A549 treated with AZD9567 at 1 μM for 4 hours (cell line): ENCODE measurements around the gene GRPEL1. TPM values are rescaled to one million over a fixed set of nuclear protein-coding genes. Genes with fewer than 3 reads are reported as not detected.

Experiments
- total RNA-seq: library from RNA; stranded (reverse); fragments of 200-300 nt; extraction: Qiagen RNA extraction; gene quantifications from 5 replicates; pipeline ENCODE4 v1.2.3, GENCODE V29; 2022; ENCODE audit not compliant: insufficient read depth

GRPEL1 gene
- 65.0 to 94.8 TPM (median 73.0 TPM) in 5 replicates for total RNA-seq

DNA sequence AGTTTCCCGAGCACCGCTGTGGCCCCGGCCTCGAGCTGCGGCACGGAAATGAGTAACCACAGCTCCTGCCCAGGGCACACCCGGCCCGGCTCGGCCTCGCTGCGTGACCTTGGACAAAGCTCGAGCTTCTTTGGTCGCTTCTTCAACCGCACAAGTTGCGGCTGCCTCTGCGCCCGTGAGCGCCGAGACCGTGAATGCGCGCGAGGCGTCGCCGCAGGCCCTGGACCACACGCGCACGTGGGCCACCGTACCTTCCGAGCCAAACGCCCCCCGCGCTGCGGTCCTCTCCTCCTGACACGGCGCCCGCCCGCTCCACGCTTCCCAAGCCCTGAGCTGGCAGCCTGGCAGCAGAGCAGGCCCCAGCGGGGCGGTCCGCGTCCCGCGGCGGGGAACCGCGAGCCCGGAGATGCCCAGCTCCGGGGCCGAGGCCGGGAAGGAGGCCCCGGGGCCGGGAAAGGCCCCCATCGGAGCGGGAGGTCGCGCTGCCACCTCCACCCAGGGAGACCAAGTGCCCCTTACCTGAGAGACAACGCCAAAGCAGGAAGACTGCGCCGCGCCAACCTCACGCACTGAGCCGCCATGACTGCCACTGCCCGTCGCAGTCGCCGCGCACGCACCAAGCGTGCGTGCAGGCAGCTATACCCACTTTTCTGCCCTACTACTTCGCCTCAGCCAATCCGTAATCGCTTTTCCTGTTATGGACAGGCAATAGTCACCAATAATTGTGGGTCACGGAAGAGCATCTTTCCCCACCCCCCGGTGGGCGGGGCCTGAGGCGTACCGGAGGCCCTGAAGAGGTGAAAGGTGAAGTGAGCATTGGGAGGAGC, at the start of gene GRPEL1:
Gene GRPEL1, minus strand, starts transcription at position 613 of the 827 bp plus-strand sequence. Its CDS starts 32 bp downstream, at position 581.

DNA sequence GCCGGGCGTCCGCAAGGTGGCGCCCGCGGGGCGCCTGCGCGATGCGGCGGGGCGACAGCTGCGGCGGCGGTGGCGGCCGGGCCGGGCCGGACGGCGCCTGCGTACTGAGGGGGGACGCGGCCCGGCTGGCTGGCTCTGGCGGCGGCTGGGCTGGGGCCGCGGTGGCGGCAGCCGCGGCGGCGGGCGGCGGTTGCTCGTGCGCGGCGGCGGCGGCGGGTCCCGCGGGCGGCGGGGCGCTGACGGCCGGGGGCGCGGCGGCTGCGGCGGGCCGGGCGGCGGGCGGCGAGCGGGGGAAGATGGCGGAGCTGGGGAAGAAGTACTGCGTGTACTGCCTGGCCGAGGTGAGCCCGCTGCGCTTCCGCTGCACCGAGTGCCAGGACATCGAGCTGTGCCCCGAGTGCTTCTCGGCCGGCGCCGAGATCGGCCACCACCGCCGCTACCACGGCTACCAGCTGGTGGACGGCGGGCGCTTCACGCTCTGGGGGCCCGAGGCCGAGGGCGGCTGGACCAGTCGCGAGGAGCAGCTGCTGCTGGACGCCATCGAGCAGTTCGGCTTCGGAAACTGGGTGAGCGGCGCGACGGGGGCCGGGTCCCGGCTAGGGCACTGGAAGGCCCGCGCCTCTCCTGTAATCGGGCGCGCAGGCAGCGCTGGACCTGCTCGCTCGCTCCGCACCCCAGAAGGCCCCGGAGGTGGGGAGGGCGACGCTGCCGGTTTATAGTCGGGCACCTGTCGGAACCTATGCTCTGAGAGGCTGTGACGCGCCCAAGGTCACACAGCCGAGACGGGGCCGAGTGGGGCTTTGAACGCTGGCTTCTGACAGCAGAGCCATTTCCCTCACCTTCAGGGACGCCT, 24.4 kb downstream of the GRPEL1 start, which contains the start of gene TADA2B:
Gene TADA2B, plus strand, starts transcription at position 89 of the 853 bp plus-strand sequence. Its CDS starts 208 bp downstream, at position 297.

Other genes starting within 250 kb of the GRPEL1 start
- 34.4 to 41.2 TPM (median 38.2 TPM) in 5 replicates for gene TBC1D14, start 158.2 kb downstream of the GRPEL1 start, total RNA-seq
- 12.7 to 17.1 TPM (median 16.4 TPM) in 5 replicates for gene TADA2B, start 24.7 kb downstream of the GRPEL1 start, total RNA-seq
- 3.1 to 5.2 TPM (median 4.3 TPM) in 5 replicates for gene SORCS2, start 124.5 kb upstream of the GRPEL1 start, total RNA-seq